Measurements from ENCODE around the gene SELENOF. TPM values are rescaled to one million over a fixed set of nuclear protein-coding genes. Genes with fewer than 3 reads are reported as not detected.

The SELENOF gene
- total and polyA plus RNA-seq, 10 of the 15 experiments (the other 5 are each of a cell fraction or from before 2014, with no cell fraction given) = 98.7 to 254 (median 172) TPM

- no peak overlapping the region for H3K27ac ChIP-seq (ENCODE audit: control insufficient read depth, insufficient read depth)
- in situ Hi-C loops (cut with MboI) = no loop called here
- H4K20me1 ChIP-seq (ENCODE audit: control insufficient read depth, insufficient read depth) = no peaks in the 10 kb centered on the region
- no peaks in the 10 kb centered on the region for H3K4me1 ChIP-seq (ENCODE audit: control insufficient read depth, insufficient read depth, low read length)
- ChIA-PET POLR2A (no interaction called here), RAD21 (ENCODE audit: unreplicated experiment) (interaction anchor here (1.3 to 1.5 kb wide), 3 partner anchors 11 to 131 kb away, joined by 3 to 6 read pairs (median 4); partner anchors contain the start of genes HS2ST1 and SELENOF), SMC1A (ENCODE audit: uncharacterized antibody, unreplicated experiment) (interaction anchor here (0.9 to 1.9 kb wide), 7 partner anchors 10 to 294 kb away, joined by 3 to 6 read pairs (median 3); no protein-coding TSS in a partner anchor), CTCF (interaction anchor here (0.7 to 2.1 kb wide), 6 partner anchors 10 to 132 kb away, joined by 3 to 6 read pairs (median 3); no protein-coding TSS in a partner anchor)
- no peak for DNase-seq (ENCODE audit: low read depth, low spot score)
- H2AFZ ChIP-seq (ENCODE audit: control insufficient read depth, low read depth, low read length) = no peak overlapping the region
- intact Hi-C loops (cut with micrococcal nuclease; ENCODE audit: unreplicated experiment) = no loop called here
- TF ChIP-seq SMAD5 (IDR thresholded peaks at IDR 0.05; ENCODE audit: low read depth) (no peak), GATAD2B (conservative IDR thresholded peaks at IDR 0.05; ENCODE audit: low read depth) (no peak), EGR1 (IDR thresholded peaks at IDR 0.05; ENCODE audit: borderline replicate concordance in 1 of 2, low read depth in 2 of 2, low read length in 2 of 2) (no peak), STAT3 (IDR thresholded peaks at IDR 0.05; ENCODE audit: low read depth, low read length) (no peak), SMARCA5 (IDR thresholded peaks at IDR 0.05) (no peak), USF2 (IDR thresholded peaks at IDR 0.05; ENCODE audit: borderline replicate concordance, low read depth, low read length) (no peak), TCF7 (IDR thresholded peaks at IDR 0.05; ENCODE audit: borderline replicate concordance) (no peak), FOXM1 (IDR thresholded peaks at IDR 0.05; ENCODE audit: low read depth, low read length) (no peak), RFX5 (IDR thresholded peaks at IDR 0.05; ENCODE audit: low read depth, low read length) (no peak), E2F4 (IDR thresholded peaks at IDR 0.05; ENCODE audit: low read depth, low read length) (no peak), BMI1 (IDR thresholded peaks at IDR 0.05; ENCODE audit: borderline replicate concordance) (no peak), ATF7 (IDR thresholded peaks at IDR 0.05; ENCODE audit: low read depth) (no peak), NFXL1 (IDR thresholded peaks at IDR 0.05; ENCODE audit: borderline replicate concordance) (no peak), REST (IDR thresholded peaks at IDR 0.05; ENCODE audit: low read depth, low read length) (no peak)
- peak overlapping the region; percentile 6; the same call in 1 of the 2 replicates for H3K4me2 ChIP-seq (ENCODE audit: control insufficient read depth, insufficient read depth)
- 72% methylated on average over 3 of the region's 3 CpGs for WGBS (ENCODE audit: insufficient coverage, insufficient replicate concordance, low lambda C conversion rate, missing lambda C conversion rate)
- no peaks in the 10 kb centered on the region for H3K27me3 ChIP-seq (replicated peaks in 1 of 2; ENCODE audit: control insufficient read depth in 2 of 2, insufficient read depth in 2 of 2, low read length in 1 of 2)
- no peak overlapping the region for H3K4me3 ChIP-seq
- no peaks in the 10 kb centered on the region; a peak in 1 of 4 replicates for H3K36me3 ChIP-seq (ENCODE audit: control insufficient read depth in 2 of 2, insufficient read depth in 2 of 2, low read length in 1 of 2)
- BruUV-seq (replicated peaks) = no TSS peak
- H3K79me2 ChIP-seq (ENCODE audit: control insufficient read depth, insufficient read depth, low read length) = peaks cover 21% of the 10 kb centered on the region
- no peak for FAIRE-seq
- H3K9ac ChIP-seq (ENCODE audit: control insufficient read depth, insufficient read depth, low read length) = no peak overlapping the region
- H3K9me3 ChIP-seq (replicated peaks; ENCODE audit: control insufficient read depth, insufficient read depth, low read length) = no peaks in the 10 kb centered on the region; the same call in 1 of the 3 replicates
- peak; percentile 34 for ATAC-seq
Measured at GRCh38 chr1:86953167-86953566, 39.2 kb upstream of the SELENOF start.
